ENCODE results near the gene TOM1L2. TPM values are rescaled to one million over a fixed set of nuclear protein-coding genes. Genes with fewer than 3 reads are reported as not detected.

Gene TOM1L2
- total RNA-seq, 3 donors from 2014 or later = 67.8 to 101 (median 87.7) TPM

DNA sequence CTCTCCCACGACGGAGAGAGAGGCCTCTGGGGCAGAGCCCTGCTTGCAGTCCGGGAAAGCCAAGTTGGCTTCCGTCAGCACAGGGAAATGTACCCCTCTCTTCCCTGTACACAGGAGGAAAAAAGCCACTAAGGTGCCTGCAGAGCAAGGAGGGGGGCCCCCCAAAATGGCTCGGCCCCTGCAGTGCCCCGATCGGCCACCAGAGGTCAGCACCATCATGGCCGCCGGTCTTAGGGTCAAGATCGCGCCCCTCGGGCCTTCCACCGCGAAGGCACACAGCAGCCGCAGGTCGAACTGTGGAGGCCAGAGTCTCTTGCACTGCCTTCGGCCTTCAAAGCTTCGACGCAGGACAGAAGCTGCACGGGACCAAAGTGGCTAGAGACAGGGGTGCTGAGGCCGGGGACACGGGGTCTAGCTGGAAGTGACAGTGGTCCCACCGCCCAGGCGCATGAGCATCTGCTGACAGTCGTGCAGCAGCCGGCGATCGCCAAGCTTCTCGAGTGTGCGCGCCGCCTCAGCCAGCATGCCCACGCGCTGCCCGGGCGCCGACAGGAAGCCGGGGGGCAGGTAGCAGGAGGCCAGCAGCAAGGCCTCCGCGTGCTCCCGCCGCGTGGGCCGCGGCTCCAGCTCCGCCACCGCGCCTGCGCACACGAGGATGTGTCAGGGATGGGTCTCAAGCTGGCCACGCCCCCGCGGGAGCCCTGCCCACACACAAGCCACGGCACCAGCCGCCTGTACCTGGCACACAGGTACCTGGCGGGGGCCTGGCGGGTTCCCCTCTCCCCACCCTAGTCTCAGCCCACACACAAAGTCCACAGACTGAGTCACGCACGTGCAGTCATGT lies 159.8 kb downstream of the TOM1L2 start:
- TF ChIP-seq, protein P1, sequence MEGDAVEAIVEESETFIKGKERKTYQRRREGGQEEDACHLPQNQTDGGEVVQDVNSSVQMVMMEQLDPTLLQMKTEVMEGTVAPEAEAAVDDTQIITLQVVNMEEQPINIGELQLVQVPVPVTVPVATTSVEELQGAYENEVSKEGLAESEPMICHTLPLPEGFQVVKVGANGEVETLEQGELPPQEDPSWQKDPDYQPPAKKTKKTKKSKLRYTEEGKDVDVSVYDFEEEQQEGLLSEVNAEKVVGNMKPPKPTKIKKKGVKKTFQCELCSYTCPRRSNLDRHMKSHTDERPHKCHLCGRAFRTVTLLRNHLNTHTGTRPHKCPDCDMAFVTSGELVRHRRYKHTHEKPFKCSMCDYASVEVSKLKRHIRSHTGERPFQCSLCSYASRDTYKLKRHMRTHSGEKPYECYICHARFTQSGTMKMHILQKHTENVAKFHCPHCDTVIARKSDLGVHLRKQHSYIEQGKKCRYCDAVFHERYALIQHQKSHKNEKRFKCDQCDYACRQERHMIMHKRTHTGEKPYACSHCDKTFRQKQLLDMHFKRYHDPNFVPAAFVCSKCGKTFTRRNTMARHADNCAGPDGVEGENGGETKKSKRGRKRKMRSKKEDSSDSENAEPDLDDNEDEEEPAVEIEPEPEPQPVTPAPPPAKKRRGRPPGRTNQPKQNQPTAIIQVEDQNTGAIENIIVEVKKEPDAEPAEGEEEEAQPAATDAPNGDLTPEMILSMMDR (IDR thresholded peaks at IDR 0.05) = peak; percentile 93
- intact Hi-C loops (cut with DNase I, micrococcal nuclease) = loop anchor here in 1 of 2 donors (5.0 kb wide), 1 partner anchor 50 kb away; no protein-coding TSS in a partner anchor
- peak; percentile 64 for ATAC-seq
- peak in 2 of 3 donors; percentile 80 to 84 for DNase-seq
- H3K4me3 ChIP-seq = no peak overlapping the region
- H3K36me3 ChIP-seq (ENCODE audit: low read depth) = peaks cover 7% of the 10 kb centered on the region
- no peaks in the 10 kb centered on the region for H3K9me3 ChIP-seq
- H3K4me1 ChIP-seq (ENCODE audit: low read depth) = peaks cover 4% of the 10 kb centered on the region

DNA sequence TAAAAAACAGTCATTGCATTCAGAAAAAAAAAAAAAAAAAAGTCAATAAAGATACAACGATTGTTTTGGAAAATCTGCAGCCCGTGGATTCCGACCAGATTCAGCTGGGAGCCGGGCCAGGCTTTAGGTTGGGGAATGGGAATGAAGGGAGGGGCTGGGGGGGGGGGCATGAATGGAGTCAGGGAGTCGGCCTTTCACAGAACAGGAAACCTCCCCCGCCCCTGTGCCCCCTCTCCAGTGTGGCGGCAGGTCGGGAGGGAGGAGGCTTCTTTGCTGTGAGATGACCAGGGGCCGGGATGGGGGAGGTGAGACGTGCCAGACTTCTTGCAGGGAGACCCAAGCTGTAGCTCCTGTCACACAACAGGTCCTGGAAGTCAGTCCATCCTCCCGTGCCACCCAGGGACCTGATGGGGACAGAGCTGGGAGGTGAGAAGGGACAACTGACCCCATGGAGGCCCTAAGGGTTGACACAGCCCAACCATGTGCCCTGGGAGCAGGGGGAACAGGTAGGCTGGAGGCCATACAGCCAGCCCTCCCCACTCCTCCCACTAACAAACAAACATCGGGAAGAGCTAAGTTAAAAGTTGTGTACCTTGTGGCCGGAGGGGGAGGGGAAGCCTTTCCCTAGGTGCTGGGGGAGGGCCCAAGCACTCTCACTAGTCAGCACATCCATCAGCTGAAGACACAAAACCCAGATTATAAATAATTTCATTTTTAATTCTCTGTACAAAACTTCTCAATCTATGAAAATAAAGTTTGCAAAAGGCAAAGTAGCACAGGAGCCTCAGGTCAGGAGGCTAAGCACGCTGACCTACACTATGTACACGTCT lies 160.6 kb downstream of the TOM1L2 start:
- Histone ChIP-seq H3K9me3 (no peaks in the 10 kb centered on the region), H3K4me1 (ENCODE audit: low read depth) (peaks cover 4% of the 10 kb centered on the region), H3K4me3 (no peak overlapping the region), H3K36me3 (ENCODE audit: low read depth) (peaks cover 4% of the 10 kb centered on the region)
- intact Hi-C loops (cut with DNase I, micrococcal nuclease) = loop anchor here in 1 of 2 donors (5.0 kb wide), 1 partner anchor 51 kb away; no protein-coding TSS in a partner anchor
- TF ChIP-seq, protein P1 (IDR thresholded peaks at IDR 0.05) = no peak
- ATAC-seq = no peak
- no peak for DNase-seq

DNA sequence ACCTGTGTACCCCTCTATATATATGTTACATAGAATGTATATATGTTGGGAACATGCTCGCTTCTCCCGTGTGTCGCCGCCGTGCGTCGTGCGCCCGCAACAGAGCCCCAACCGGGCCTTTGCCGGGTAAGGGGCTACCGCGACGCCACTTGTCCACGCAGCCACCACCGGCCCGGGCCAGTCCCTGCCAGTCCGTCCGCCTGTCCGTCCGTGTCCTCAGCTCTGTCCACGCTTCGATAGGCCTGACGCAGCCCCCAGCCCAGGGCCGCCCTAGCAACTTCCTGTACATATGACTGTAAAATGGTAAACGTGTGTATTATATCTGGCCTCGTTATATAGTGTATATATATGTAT lies 161.3 kb downstream of the TOM1L2 start:
- H3K36me3 ChIP-seq (ENCODE audit: low read depth) = no peaks in the 10 kb centered on the region

DNA sequence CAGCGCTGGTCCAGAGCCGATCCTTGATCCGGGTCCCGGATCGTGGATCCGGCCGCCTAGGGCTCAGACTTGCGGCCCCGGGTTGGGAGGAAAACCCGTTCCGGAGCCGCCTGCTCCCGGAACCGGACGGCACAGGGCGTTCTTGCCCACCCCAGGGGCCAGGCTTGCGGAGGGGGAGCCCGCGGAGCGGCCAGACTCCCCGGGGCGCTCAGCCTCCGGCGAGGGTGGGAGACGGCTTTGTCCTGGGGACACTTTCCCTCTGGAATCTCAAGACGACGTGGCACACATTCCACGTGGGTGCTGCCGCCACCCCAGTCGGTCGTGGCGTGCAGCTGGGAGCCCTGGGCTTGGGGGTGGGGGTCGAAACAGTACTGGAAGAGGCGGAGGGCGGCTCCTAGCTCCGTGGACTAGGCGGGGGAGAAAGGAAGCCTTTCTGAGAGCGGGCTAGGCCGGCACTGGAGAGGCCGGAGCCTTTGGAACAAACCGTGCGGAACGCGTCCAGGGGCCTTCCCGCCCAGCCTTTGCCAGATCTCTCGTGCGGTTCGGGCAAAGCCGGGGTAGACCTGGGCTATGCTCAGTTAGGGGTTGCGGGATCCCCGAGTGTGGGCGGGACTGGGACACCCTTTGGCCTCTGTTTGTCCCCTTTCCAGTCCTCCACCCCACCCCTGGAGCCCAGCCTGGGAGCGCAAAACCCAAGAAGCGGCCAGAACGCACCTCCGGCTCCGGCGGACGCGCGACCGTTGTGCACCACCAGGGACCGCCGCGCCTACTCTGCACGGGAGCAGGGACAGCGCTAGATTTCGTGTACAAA lies 161.9 kb downstream of the TOM1L2 start:
- H3K36me3 ChIP-seq (ENCODE audit: low read depth) = no peaks in the 10 kb centered on the region
- intact Hi-C loops (cut with DNase I, micrococcal nuclease) = loop anchor here in 1 of 2 donors (5.0 kb wide), 1 partner anchor 52 kb away; no protein-coding TSS in a partner anchor

More for the DNA sequence above, 161.3 kb downstream of the TOM1L2 start:
- ATAC-seq (no peak), DNase-seq (no peak)
- Histone ChIP-seq H3K9me3 (no peaks in the 10 kb centered on the region), H3K4me1 (ENCODE audit: low read depth) (peaks cover 4% of the 10 kb centered on the region), H3K4me3 (no peak overlapping the region)
- TF ChIP-seq, protein P1 (IDR thresholded peaks at IDR 0.05) = no peak
- intact Hi-C loops (cut with DNase I, micrococcal nuclease) = loop anchor here in 1 of 2 donors (5.0 kb wide), 1 partner anchor 51 kb away; no protein-coding TSS in a partner anchor

More for the DNA sequence above, 161.9 kb downstream of the TOM1L2 start:
- DNase-seq (peak in 1 of 3 donors; percentile 55), ATAC-seq (peak; percentile 1)
- Histone ChIP-seq H3K4me3 (no peak overlapping the region), H3K9me3 (no peaks in the 10 kb centered on the region), H3K4me1 (ENCODE audit: low read depth) (peaks cover 4% of the 10 kb centered on the region)
- TF ChIP-seq, protein P1 (IDR thresholded peaks at IDR 0.05) = no peak

Measured in mucosa of descending colon (tissue), 3 donors.